Smooth muscle cell (in vitro differentiated cells): ENCODE data around the gene CIB4. TPM values are rescaled to one million over a fixed set of nuclear protein-coding genes. Genes with fewer than 3 reads are reported as not detected.

Experiments
- DNase-seq: peaks from one replicate; lab custom pipeline; 2025; ENCODE audit not compliant: unreplicated experiment; lab: John Stamatoyannopoulos, UW
- H2AFZ ChIP-seq: fragments of 200-600 bp; sonication (generic); 2 replicates; pipeline ENCODE4 v1.6.0; 2016; ENCODE audit warnings: antibody characterized with exemption, low read depth, mild to moderate bottlenecking
- H3F3A ChIP-seq: fragments of 200-600 bp; sonication (generic); 2 replicates; pipeline ENCODE4 v1.6.0; 2017; ENCODE audit warnings: antibody characterized with exemption, low read depth
- H3K27ac ChIP-seq: fragments of 200-600 bp; sonication (generic); 2 replicates; pipeline ENCODE4 v1.5.1; 2016; ENCODE audit warnings: low read depth, mild to moderate bottlenecking
- H3K27me3 ChIP-seq: fragments of 200-600 bp; sonication (generic); 2 replicates; pipeline ENCODE4 v1.6.1; 2016; ENCODE audit warnings: low read depth, mild to moderate bottlenecking
- H3K36me3 ChIP-seq: fragments of 200-600 bp; sonication (generic); 2 replicates; pipeline ENCODE4 v1.5.1; 2016; ENCODE audit warnings: low read depth
- H3K4me1 ChIP-seq: fragments of 200-600 bp; sonication (generic); 2 replicates; pipeline ENCODE4 v1.5.1; 2016; ENCODE audit warnings: low read depth
- H3K4me2 ChIP-seq: fragments of 200-600 bp; sonication (generic); 2 replicates; pipeline ENCODE4 v1.6.0; 2016; ENCODE audit warnings: mild to moderate bottlenecking
- H3K4me3 ChIP-seq: fragments of 200-600 bp; sonication (generic); 2 replicates; pipeline ENCODE4 v1.5.1; 2016; ENCODE audit warnings: mild to moderate bottlenecking
- H3K79me2 ChIP-seq: fragments of 200-600 bp; sonication (generic); 2 replicates; pipeline ENCODE4 v1.6.0; 2016; ENCODE audit warnings: low read depth, mild to moderate bottlenecking
- H3K9ac ChIP-seq: fragments of 200-600 bp; sonication (generic); 2 replicates; pipeline ENCODE4 v1.6.0; 2016; ENCODE audit warnings: low read depth
- H3K9me3 ChIP-seq: fragments of 200-600 bp; sonication (generic); replicated peaks from 2 replicates; pipeline ENCODE4 v1.5.1; 2016; ENCODE audit warnings: low read depth
- H4K20me1 ChIP-seq: fragments of 200-600 bp; sonication (generic); 2 replicates; pipeline ENCODE4 v1.6.0; 2016; ENCODE audit warnings: low read depth
- CTCF ChIP-seq: fragments of 200-600 bp; sonication (generic); IDR thresholded peaks from 2 replicates; pipeline ENCODE4 v1.5.1; 2017; ENCODE audit warnings: borderline replicate concordance, mild to moderate bottlenecking, antibody characterized with exemption; ENCODE audit not compliant: insufficient read depth, poor library complexity, severe bottlenecking
- WGBS: methylation state at CpG from one replicate; pipeline ENCODE4 v1.1.7; 2016; ENCODE audit warnings: low lambda C conversion rate; 5-methylcytosine and 5-hydroxymethylcytosine counted together
- polyA plus RNA-seq: library from polyadenylated mRNA; unstranded; fragments of >200 nt; fragmentation: Nextera tagmentation; extraction: Ambion mirVana; gene quantifications from 2 replicates; pipeline ENCODE4 v1.2.1, GENCODE V29; 2016
- total RNA-seq: library from RNA; depleted of rRNA; stranded (reverse); fragments of >200 nt; gene quantifications from 2 replicates; pipeline ENCODE4 v1.2.3, GENCODE V29; 2014

The CIB4 gene
- total and polyA plus RNA-seq, 2 experiments from 2014 or later = not detected

GRCh38 chr2:26637811-26638310, 3.3 kb downstream of the CIB4 start:
- Histone ChIP-seq H3K27me3 (no peaks in the 10 kb centered on the region), H3K79me2 (no peaks in the 10 kb centered on the region), H3K36me3 (no peaks in the 10 kb centered on the region), H3K4me1 (no peaks in the 10 kb centered on the region), H3K27ac (no peak overlapping the region), H3K4me3 (no peak overlapping the region), H2AFZ (no peak overlapping the region), H3K4me2 (no peak overlapping the region), H3K9me3 (no peaks in the 10 kb centered on the region), H4K20me1 (no peaks in the 10 kb centered on the region), H3K9ac (no peak overlapping the region), H3F3A (no peaks in the 10 kb centered on the region)
- no peak for TF ChIP-seq CTCF
- WGBS = 95% methylated on average over 9 of the region's 9 CpGs
- no peak for DNase-seq

- no peak for TF ChIP-seq CTCF
- H2AFZ ChIP-seq = no peak overlapping the region
These were observed 4.2 kb downstream of the CIB4 start for GRCh38 chr2:26636935-26637334.

GRCh38 chr2:26635401-26635800, 5.8 kb downstream of the CIB4 start:
- TF ChIP-seq CTCF = no peak
- Histone ChIP-seq H3K36me3 (no peaks in the 10 kb centered on the region), H3F3A (no peaks in the 10 kb centered on the region)

More at GRCh38 chr2:26636935-26637334, 4.2 kb downstream of the CIB4 start:
- Histone ChIP-seq H3K9me3 (no peaks in the 10 kb centered on the region), H3K79me2 (no peaks in the 10 kb centered on the region), H3K27ac (no peak overlapping the region), H3K9ac (no peak overlapping the region), H3F3A (no peaks in the 10 kb centered on the region), H3K4me2 (no peak overlapping the region), H3K4me1 (no peaks in the 10 kb centered on the region), H3K36me3 (no peaks in the 10 kb centered on the region), H4K20me1 (no peaks in the 10 kb centered on the region), H3K4me3 (no peak overlapping the region), H3K27me3 (no peaks in the 10 kb centered on the region)
- WGBS = 79% methylated on average over 6 of the region's 6 CpGs
- no peak for DNase-seq

GRCh38 chr2:26634636-26635230, 6.4 kb downstream of the CIB4 start:
- Histone ChIP-seq H3K9ac (no peak overlapping the region), H3K4me3 (no peak overlapping the region), H3K36me3 (no peaks in the 10 kb centered on the region), H2AFZ (no peak overlapping the region), H3K4me2 (no peak overlapping the region), H3K27ac (no peak overlapping the region), H3K79me2 (no peaks in the 10 kb centered on the region), H3F3A (no peaks in the 10 kb centered on the region), H4K20me1 (no peaks in the 10 kb centered on the region), H3K9me3 (no peaks in the 10 kb centered on the region), H3K4me1 (no peaks in the 10 kb centered on the region), H3K27me3 (no peaks in the 10 kb centered on the region)
- DNase-seq = no peak
- TF ChIP-seq CTCF = no peak
- 95% methylated on average over 11 of the region's 11 CpGs for WGBS

More at GRCh38 chr2:26635401-26635800, 5.8 kb downstream of the CIB4 start:
- H3K27me3 ChIP-seq = no peaks in the 10 kb centered on the region
- H2AFZ ChIP-seq = no peak overlapping the region
- H3K4me1 ChIP-seq = no peaks in the 10 kb centered on the region
- no peaks in the 10 kb centered on the region for H3K9me3 ChIP-seq
- DNase-seq = no peak
- 94% methylated on average over 3 of the region's 3 CpGs for WGBS
- H3K4me2 ChIP-seq = no peak overlapping the region
- no peak overlapping the region for H3K27ac ChIP-seq
- H3K79me2 ChIP-seq = no peaks in the 10 kb centered on the region
- H3K4me3 ChIP-seq = no peak overlapping the region
- H4K20me1 ChIP-seq = no peaks in the 10 kb centered on the region
- no peak overlapping the region for H3K9ac ChIP-seq
